Measurements from ENCODE around the gene ZNF512B. TPM values are rescaled to one million over a fixed set of nuclear protein-coding genes. Genes with fewer than 3 reads are reported as not detected.

Gene ZNF512B
- total and polyA plus RNA-seq, 2 experiments from 2014 or later: 6.1 to 28.8 TPM

DNA sequence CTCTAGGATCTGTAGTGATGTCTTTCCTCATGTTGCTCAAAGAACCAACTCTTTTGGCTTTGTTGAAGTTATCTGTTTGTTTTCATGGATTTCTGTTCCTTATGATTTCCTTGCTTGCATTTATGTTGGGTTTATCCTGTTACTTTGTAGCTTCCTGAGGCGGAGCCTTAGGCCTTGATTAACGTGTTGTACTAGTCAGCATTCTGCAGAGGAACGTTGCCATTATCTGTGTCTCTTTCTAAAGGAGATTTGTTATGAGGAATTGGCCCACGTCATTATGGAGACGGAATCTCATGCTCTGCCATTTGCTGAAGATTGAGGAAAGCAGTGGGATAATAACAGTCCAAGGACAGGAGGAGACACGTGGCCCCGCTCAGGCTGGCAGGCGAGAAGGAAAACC lies 43.4 kb downstream of the ZNF512B start:
- no peak for DNase-seq (ENCODE audit: low spot score)
- Mint-ChIP-seq H3K4me3 (no peak overlapping the region), H3K36me3 (ENCODE audit: low read depth) (peaks cover 28% of the 10 kb centered on the region), H3K27ac (no peak overlapping the region), H3K27me3 (ENCODE audit: insufficient read depth, low read depth, poor library complexity) (peaks cover 4% of the 10 kb centered on the region), H3K9me3 (no peaks in the 10 kb centered on the region), H3K4me1 (no peaks in the 10 kb centered on the region)
- no peaks in the 10 kb centered on the region; the same call in 1 of the 2 replicates for H3F3A ChIP-seq (replicated peaks; ENCODE audit: low read depth)
- peaks cover 20% of the 10 kb centered on the region for H3K79me2 ChIP-seq (replicated peaks; ENCODE audit: insufficient read depth)
- no peaks in the 10 kb centered on the region for H3K27me3 ChIP-seq (ENCODE audit: insufficient read depth)
- 0 out of 2 replicates have a peak overlapping the region, but pooled peaks have one; percentile 7 for H3K27ac ChIP-seq (ENCODE audit: low read depth)
- no peak overlapping the region for H2AFZ ChIP-seq
- H4K20me1 ChIP-seq (replicated peaks; ENCODE audit: insufficient read depth): no peaks in the 10 kb centered on the region; the same call in none of the 2 replicates
- no peaks in the 10 kb centered on the region for H3K4me1 ChIP-seq (ENCODE audit: insufficient read depth)
- H3K4me2 ChIP-seq: no peak overlapping the region
- peaks cover 4% of the 10 kb centered on the region; the same call in 1 of the 2 replicates for H3K36me3 ChIP-seq (ENCODE audit: insufficient read depth)
- no peak for ATAC-seq
- TF ChIP-seq, protein P1, sequence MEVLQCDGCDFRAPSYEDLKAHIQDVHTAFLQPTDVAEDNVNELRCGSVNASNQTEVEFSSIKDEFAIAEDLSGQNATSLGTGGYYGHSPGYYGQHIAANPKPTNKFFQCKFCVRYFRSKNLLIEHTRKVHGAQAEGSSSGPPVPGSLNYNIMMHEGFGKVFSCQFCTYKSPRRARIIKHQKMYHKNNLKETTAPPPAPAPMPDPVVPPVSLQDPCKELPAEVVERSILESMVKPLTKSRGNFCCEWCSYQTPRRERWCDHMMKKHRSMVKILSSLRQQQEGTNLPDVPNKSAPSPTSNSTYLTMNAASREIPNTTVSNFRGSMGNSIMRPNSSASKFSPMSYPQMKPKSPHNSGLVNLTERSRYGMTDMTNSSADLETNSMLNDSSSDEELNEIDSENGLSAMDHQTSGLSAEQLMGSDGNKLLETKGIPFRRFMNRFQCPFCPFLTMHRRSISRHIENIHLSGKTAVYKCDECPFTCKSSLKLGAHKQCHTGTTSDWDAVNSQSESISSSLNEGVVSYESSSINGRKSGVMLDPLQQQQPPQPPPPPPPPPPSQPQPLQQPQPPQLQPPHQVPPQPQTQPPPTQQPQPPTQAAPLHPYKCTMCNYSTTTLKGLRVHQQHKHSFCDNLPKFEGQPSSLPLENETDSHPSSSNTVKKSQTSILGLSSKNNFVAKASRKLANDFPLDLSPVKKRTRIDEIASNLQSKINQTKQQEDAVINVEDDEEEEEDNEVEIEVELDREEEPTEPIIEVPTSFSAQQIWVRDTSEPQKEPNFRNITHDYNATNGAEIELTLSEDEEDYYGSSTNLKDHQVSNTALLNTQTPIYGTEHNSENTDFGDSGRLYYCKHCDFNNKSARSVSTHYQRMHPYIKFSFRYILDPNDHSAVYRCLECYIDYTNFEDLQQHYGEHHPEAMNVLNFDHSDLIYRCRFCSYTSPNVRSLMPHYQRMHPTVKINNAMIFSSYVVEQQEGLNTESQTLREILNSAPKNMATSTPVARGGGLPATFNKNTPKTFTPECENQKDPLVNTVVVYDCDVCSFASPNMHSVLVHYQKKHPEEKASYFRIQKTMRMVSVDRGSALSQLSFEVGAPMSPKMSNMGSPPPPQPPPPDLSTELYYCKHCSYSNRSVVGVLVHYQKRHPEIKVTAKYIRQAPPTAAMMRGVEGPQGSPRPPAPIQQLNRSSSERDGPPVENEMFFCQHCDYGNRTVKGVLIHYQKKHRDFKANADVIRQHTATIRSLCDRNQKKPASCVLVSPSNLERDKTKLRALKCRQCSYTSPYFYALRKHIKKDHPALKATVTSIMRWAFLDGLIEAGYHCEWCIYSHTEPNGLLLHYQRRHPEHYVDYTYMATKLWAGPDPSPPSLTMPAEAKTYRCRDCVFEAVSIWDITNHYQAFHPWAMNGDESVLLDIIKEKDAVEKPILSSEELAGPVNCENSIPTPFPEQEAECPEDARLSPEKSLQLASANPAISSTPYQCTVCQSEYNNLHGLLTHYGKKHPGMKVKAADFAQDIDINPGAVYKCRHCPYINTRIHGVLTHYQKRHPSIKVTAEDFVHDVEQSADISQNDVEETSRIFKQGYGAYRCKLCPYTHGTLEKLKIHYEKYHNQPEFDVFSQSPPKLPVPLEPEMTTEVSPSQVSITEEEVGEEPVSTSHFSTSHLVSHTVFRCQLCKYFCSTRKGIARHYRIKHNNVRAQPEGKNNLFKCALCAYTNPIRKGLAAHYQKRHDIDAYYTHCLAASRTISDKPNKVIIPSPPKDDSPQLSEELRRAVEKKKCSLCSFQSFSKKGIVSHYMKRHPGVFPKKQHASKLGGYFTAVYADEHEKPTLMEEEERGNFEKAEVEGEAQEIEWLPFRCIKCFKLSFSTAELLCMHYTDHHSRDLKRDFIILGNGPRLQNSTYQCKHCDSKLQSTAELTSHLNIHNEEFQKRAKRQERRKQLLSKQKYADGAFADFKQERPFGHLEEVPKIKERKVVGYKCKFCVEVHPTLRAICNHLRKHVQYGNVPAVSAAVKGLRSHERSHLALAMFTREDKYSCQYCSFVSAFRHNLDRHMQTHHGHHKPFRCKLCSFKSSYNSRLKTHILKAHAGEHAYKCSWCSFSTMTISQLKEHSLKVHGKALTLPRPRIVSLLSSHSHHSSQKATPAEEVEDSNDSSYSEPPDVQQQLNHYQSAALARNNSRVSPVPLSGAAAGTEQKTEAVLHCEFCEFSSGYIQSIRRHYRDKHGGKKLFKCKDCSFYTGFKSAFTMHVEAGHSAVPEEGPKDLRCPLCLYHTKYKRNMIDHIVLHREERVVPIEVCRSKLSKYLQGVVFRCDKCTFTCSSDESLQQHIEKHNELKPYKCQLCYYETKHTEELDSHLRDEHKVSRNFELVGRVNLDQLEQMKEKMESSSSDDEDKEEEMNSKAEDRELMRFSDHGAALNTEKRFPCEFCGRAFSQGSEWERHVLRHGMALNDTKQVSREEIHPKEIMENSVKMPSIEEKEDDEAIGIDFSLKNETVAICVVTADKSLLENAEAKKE (CRISPR knock-in tag; IDR thresholded peaks at IDR 0.05): no peak
- TF ChIP-seq, protein P2, sequence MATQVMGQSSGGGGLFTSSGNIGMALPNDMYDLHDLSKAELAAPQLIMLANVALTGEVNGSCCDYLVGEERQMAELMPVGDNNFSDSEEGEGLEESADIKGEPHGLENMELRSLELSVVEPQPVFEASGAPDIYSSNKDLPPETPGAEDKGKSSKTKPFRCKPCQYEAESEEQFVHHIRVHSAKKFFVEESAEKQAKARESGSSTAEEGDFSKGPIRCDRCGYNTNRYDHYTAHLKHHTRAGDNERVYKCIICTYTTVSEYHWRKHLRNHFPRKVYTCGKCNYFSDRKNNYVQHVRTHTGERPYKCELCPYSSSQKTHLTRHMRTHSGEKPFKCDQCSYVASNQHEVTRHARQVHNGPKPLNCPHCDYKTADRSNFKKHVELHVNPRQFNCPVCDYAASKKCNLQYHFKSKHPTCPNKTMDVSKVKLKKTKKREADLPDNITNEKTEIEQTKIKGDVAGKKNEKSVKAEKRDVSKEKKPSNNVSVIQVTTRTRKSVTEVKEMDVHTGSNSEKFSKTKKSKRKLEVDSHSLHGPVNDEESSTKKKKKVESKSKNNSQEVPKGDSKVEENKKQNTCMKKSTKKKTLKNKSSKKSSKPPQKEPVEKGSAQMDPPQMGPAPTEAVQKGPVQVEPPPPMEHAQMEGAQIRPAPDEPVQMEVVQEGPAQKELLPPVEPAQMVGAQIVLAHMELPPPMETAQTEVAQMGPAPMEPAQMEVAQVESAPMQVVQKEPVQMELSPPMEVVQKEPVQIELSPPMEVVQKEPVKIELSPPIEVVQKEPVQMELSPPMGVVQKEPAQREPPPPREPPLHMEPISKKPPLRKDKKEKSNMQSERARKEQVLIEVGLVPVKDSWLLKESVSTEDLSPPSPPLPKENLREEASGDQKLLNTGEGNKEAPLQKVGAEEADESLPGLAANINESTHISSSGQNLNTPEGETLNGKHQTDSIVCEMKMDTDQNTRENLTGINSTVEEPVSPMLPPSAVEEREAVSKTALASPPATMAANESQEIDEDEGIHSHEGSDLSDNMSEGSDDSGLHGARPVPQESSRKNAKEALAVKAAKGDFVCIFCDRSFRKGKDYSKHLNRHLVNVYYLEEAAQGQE (IDR thresholded peaks at IDR 0.05; ENCODE audit: unreplicated experiment): no peak
- no peak for TF ChIP-seq ZNF331 (CRISPR knock-in tag; IDR thresholded peaks at IDR 0.05; ENCODE audit: low read depth)
- H3K9me2 ChIP-seq (ENCODE audit: insufficient read depth): no peaks in the 10 kb centered on the region
- H3K4me3 ChIP-seq: no peak overlapping the region
